HepG2 (cell line): ENCODE results near the gene MRPL50. TPM values are rescaled to one million over a fixed set of nuclear protein-coding genes. Genes with fewer than 3 reads are reported as not detected.
A peak's percentile ranks its signal among the peaks of the same experiment; 100 is the strongest.

Source experiments
- ARID3A ChIP-seq: IDR thresholded peaks from 2 replicates; pipeline ENCODE4 v1.6.1; 2012; ENCODE audit warnings: low read depth, low read length, improper control_type of control experiment
- FIP1L1 ChIP-seq: fragments of 200-400 bp; formaldehyde crosslinking; IDR thresholded peaks from 2 replicates; pipeline ENCODE4 v1.6.1; 2018; ENCODE audit warnings: low read depth, mild to moderate bottlenecking, low read length, moderate library complexity, borderline replicate concordance; ENCODE audit not compliant: insufficient read depth
- KDM4B ChIP-seq: sonication (generic); formaldehyde crosslinking; IDR thresholded peaks from 2 replicates; pipeline ENCODE4 v1.4.0; 2020; ENCODE audit warnings: missing genetic modification reagents
- KMT2A ChIP-seq: sonication (generic); formaldehyde crosslinking; IDR thresholded peaks from 2 replicates; pipeline ENCODE4 v1.4.0; 2020; ENCODE audit warnings: missing genetic modification reagents
- TGIF2 ChIP-seq: IDR thresholded peaks from 2 replicates; pipeline ENCODE4 v1.6.1; 2016; ENCODE audit warnings: control low read depth, missing compliant biosample characterization
- THRA ChIP-seq: sonication (generic); formaldehyde crosslinking; IDR thresholded peaks from 2 replicates; pipeline ENCODE4 v1.4.0; 2020; ENCODE audit warnings: missing genetic modification reagents, borderline replicate concordance
- ZFP36L1 ChIP-seq: sonication (generic); formaldehyde crosslinking; IDR thresholded peaks from 2 replicates; pipeline ENCODE4 v1.8.0; 2022; ENCODE audit warnings: mild to moderate bottlenecking, missing genetic modification reagents, moderate library complexity
- ZIK1 ChIP-seq: sonication (generic); formaldehyde crosslinking; IDR thresholded peaks from 2 replicates; pipeline ENCODE4 v1.5.0; 2020; ENCODE audit warnings: mild to moderate bottlenecking, low read depth, missing genetic modification reagents, borderline replicate concordance
- ZNF205 ChIP-seq: IDR thresholded peaks from 2 replicates; pipeline ENCODE4 v1.6.1; 2018; ENCODE audit warnings: missing biosample characterization, missing genetic modification reagents
- ZNF282 ChIP-seq: fragments of 450-650 bp; IDR thresholded peaks from 2 replicates; pipeline ENCODE4 v1.6.1; 2018; ENCODE audit not compliant: partially characterized antibody
- polyA plus RNA-seq, 8 experiments: library from polyadenylated mRNA; depleted of rRNA in 3 of 8; stranded (reverse) in 7 of 8; unstranded in 1 of 8; fragments of >200 nt; fragmentation: Illumina TruSeq in 4 of 8; extraction: Trizol in 4 of 8; gene quantifications; 2 replicates each; pipeline versions ENCODE4 v1.2.1 to v1.2.3, GENCODE V29; 2011 to 2016; ENCODE audit warnings: low read depth in 4 of 8, missing spikeins in 1 of 8, mixed read lengths in 1 of 8; ENCODE audit not compliant: insufficient read depth in 1 of 8
- total RNA-seq, 5 experiments: library from RNA; depleted of rRNA; stranded (reverse); fragments of >200 nt; fragmentation: Illumina TruSeq; extraction: Trizol; gene quantifications; 2 replicates each; pipeline ENCODE4 v1.2.3, GENCODE V29; 2016; ENCODE audit warnings: low read depth in 1 of 5
- TF ChIP-seq, protein P1 (sequence below): sonication (generic); formaldehyde crosslinking; IDR thresholded peaks from 2 replicates; pipeline ENCODE4 v1.4.0; 2020; ENCODE audit warnings: missing genetic modification reagents, borderline replicate concordance
- TF ChIP-seq, protein P2 (sequence below): IDR thresholded peaks from 2 replicates; pipeline ENCODE4 v1.6.1; 2012; ENCODE audit warnings: low read length, improper control_type of control experiment

MRPL50 gene
- total and polyA plus RNA-seq, 2 of the 13 experiments (the other 11 are each of a cell fraction or from before 2014, with no cell fraction given), result 37.1 to 70.0 TPM

DNA sequence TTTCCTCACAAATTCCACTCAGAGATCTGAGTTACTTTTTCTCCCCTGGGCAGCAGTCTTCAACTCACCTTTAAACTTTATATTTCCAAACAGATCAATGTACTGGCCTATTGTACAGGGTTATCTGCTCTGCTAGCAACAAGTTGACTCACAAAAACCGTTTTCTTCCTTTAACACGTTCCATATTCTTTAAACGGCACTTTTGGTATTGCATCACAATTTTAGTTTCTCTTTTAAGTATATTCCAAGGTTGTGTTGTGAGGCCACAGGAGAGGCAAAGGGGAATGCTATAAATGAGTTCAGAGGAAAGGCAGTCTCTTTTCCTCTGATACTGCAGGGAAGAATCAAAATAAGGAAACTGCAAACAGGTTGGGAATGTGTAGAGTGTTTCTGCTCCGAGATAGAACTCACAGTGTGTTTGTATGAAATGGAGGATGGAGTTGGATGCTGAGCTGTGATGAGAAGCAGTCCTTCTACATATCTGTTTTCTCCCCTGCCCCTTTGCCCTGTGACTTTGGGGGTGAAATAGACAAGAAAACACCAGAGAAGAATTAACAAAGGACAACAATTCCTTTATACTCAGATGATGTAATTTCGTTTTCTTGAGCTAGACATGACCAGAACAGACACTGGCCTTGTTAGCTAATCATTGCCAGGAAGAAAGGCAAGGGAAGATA is 47.1 kb upstream of the MRPL50 start (continued):
- TF ChIP-seq, protein P1, sequence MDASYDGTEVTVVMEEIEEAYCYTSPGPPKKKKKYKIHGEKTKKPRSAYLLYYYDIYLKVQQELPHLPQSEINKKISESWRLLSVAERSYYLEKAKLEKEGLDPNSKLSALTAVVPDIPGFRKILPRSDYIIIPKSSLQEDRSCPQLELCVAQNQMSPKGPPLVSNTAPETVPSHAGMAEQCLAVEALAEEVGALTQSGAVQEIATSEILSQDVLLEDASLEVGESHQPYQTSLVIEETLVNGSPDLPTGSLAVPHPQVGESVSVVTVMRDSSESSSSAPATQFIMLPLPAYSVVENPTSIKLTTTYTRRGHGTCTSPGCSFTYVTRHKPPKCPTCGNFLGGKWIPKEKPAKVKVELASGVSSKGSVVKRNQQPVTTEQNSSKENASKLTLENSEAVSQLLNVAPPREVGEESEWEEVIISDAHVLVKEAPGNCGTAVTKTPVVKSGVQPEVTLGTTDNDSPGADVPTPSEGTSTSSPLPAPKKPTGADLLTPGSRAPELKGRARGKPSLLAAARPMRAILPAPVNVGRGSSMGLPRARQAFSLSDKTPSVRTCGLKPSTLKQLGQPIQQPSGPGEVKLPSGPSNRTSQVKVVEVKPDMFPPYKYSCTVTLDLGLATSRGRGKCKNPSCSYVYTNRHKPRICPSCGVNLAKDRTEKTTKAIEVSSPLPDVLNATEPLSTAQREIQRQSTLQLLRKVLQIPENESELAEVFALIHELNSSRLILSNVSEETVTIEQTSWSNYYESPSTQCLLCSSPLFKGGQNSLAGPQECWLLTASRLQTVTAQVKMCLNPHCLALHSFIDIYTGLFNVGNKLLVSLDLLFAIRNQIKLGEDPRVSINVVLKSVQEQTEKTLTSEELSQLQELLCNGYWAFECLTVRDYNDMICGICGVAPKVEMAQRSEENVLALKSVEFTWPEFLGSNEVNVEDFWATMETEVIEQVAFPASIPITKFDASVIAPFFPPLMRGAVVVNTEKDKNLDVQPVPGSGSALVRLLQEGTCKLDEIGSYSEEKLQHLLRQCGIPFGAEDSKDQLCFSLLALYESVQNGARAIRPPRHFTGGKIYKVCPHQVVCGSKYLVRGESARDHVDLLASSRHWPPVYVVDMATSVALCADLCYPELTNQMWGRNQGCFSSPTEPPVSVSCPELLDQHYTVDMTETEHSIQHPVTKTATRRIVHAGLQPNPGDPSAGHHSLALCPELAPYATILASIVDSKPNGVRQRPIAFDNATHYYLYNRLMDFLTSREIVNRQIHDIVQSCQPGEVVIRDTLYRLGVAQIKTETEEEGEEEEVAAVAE (CRISPR knock-in tag), result no peak; the same call in 1 of the 2 replicates
- no peak; the same call in none of the 2 replicates for TF ChIP-seq THRA
- TF ChIP-seq ZNF205 (CRISPR knock-in tag), result peak; percentile 84
- TF ChIP-seq ZNF282, result no peak
- 0 out of 2 replicates have a peak, but pooled peaks have one; percentile 45 for TF ChIP-seq TGIF2
- TF ChIP-seq, protein P2, sequence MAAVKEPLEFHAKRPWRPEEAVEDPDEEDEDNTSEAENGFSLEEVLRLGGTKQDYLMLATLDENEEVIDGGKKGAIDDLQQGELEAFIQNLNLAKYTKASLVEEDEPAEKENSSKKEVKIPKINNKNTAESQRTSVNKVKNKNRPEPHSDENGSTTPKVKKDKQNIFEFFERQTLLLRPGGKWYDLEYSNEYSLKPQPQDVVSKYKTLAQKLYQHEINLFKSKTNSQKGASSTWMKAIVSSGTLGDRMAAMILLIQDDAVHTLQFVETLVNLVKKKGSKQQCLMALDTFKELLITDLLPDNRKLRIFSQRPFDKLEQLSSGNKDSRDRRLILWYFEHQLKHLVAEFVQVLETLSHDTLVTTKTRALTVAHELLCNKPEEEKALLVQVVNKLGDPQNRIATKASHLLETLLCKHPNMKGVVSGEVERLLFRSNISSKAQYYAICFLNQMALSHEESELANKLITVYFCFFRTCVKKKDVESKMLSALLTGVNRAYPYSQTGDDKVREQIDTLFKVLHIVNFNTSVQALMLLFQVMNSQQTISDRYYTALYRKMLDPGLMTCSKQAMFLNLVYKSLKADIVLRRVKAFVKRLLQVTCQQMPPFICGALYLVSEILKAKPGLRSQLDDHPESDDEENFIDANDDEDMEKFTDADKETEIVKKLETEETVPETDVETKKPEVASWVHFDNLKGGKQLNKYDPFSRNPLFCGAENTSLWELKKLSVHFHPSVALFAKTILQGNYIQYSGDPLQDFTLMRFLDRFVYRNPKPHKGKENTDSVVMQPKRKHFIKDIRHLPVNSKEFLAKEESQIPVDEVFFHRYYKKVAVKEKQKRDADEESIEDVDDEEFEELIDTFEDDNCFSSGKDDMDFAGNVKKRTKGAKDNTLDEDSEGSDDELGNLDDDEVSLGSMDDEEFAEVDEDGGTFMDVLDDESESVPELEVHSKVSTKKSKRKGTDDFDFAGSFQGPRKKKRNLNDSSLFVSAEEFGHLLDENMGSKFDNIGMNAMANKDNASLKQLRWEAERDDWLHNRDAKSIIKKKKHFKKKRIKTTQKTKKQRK, result no peak
- no peak for TF ChIP-seq KDM4B (CRISPR knock-in tag)
- no peak for TF ChIP-seq ZIK1 (CRISPR knock-in tag)
- TF ChIP-seq ARID3A, result peak; percentile 76
- TF ChIP-seq ZFP36L1 (CRISPR knock-in tag), result no peak
- no peak for TF ChIP-seq FIP1L1
- no peak; the same call in 1 of the 2 replicates for TF ChIP-seq KMT2A (CRISPR knock-in tag)
